ENCODE data around the gene RBM6.

DNA sequence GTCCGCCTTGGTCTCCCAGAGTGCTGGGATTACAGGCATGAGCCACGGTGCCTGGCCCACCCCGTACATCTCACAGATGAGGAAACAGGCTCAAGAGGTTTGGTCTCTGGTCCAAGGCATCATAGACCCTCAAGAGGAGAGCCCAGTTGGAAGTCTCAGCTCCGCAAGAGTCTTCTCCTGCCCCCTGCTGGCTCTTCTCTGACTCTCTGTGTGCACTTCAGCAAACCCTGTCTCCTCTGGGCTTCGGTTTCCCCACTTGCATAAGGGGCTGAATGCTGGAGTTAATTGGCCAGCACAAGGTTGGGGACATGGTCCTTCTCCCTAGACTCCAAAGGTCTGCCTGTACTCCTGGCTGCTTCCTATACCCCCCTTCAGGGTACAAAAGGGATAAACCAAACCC, 40.1 kb upstream of the RBM6 start:
- TF ChIP-seq, protein P1, sequence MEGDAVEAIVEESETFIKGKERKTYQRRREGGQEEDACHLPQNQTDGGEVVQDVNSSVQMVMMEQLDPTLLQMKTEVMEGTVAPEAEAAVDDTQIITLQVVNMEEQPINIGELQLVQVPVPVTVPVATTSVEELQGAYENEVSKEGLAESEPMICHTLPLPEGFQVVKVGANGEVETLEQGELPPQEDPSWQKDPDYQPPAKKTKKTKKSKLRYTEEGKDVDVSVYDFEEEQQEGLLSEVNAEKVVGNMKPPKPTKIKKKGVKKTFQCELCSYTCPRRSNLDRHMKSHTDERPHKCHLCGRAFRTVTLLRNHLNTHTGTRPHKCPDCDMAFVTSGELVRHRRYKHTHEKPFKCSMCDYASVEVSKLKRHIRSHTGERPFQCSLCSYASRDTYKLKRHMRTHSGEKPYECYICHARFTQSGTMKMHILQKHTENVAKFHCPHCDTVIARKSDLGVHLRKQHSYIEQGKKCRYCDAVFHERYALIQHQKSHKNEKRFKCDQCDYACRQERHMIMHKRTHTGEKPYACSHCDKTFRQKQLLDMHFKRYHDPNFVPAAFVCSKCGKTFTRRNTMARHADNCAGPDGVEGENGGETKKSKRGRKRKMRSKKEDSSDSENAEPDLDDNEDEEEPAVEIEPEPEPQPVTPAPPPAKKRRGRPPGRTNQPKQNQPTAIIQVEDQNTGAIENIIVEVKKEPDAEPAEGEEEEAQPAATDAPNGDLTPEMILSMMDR (IDR thresholded peaks at IDR 0.05): peak in 1 of 3 experiments; percentile 16
- no peak for TF ChIP-seq POLR2A (IDR thresholded peaks at IDR 0.05; ENCODE audit: low read depth)
- TF ChIP-seq POLR2AphosphoS5 (IDR thresholded peaks at IDR 0.05): no peak

Data from esophagus muscularis mucosa (tissue), 3 donors.